Measurements from ENCODE around the gene RPSA.
"Not testable (repeated sequence)": the region's sequence is repeated elsewhere in the genome, so short reads cannot be mapped to it uniquely, and the experiment has no call there.

The RPSA gene

GRCh38 chr3:39443530-39443929, 37.0 kb downstream of the RPSA start:
- Histone ChIP-seq H3K9ac (ENCODE audit: low read depth, low read length) (no peak overlapping the region), H3K4me3 (ENCODE audit: low read length) (no peak overlapping the region), H3K27ac (ENCODE audit: low read depth, low read length) (no peak overlapping the region), H3K9me3 (ENCODE audit: insufficient read depth, low read depth, low read length) (no peaks in the 10 kb centered on the region), H3K36me3 (ENCODE audit: insufficient read depth, low read length) (no peaks in the 10 kb centered on the region), H3K27me3 (ENCODE audit: insufficient read depth, low read length) (no peaks in the 10 kb centered on the region), H3K4me1 (ENCODE audit: insufficient read depth, low read length) (no peaks in the 10 kb centered on the region; the same call in 1 of the 2 replicates)
- WGBS = 82% methylated on average over 4 of the region's 4 CpGs

GRCh38 chr3:39445927-39446326, 39.4 kb downstream of the RPSA start:
- Histone ChIP-seq H3K4me1 (ENCODE audit: insufficient read depth, low read length) (no peaks in the 10 kb centered on the region; the same call in 1 of the 2 replicates), H3K9ac (ENCODE audit: low read depth, low read length) (no peak overlapping the region), H3K9me3 (ENCODE audit: insufficient read depth, low read depth, low read length) (no peaks in the 10 kb centered on the region), H3K36me3 (ENCODE audit: insufficient read depth, low read length) (no peaks in the 10 kb centered on the region), H3K27me3 (ENCODE audit: insufficient read depth, low read length) (no peaks in the 10 kb centered on the region), H3K4me3 (ENCODE audit: low read length) (no peak overlapping the region), H3K27ac (ENCODE audit: low read depth, low read length) (no peak overlapping the region)
- WGBS = 89% methylated on average over 2 of the region's 2 CpGs

- Histone ChIP-seq H3K9ac (ENCODE audit: low read depth, low read length) (no peak overlapping the region), H3K27ac (ENCODE audit: low read depth, low read length) (no peak overlapping the region), H3K9me3 (ENCODE audit: insufficient read depth, low read depth, low read length) (no peaks in the 10 kb centered on the region), H3K27me3 (ENCODE audit: insufficient read depth, low read length) (no peaks in the 10 kb centered on the region), H3K4me1 (ENCODE audit: insufficient read depth, low read length) (no peaks in the 10 kb centered on the region; the same call in 1 of the 2 replicates), H3K36me3 (ENCODE audit: insufficient read depth, low read length) (no peaks in the 10 kb centered on the region), H3K4me3 (ENCODE audit: low read length) (no peak overlapping the region)
- WGBS = 94% methylated on average over 2 of the region's 2 CpGs
Observed at GRCh38 chr3:39446444-39446843, 39.9 kb downstream of the RPSA start.

DNA sequence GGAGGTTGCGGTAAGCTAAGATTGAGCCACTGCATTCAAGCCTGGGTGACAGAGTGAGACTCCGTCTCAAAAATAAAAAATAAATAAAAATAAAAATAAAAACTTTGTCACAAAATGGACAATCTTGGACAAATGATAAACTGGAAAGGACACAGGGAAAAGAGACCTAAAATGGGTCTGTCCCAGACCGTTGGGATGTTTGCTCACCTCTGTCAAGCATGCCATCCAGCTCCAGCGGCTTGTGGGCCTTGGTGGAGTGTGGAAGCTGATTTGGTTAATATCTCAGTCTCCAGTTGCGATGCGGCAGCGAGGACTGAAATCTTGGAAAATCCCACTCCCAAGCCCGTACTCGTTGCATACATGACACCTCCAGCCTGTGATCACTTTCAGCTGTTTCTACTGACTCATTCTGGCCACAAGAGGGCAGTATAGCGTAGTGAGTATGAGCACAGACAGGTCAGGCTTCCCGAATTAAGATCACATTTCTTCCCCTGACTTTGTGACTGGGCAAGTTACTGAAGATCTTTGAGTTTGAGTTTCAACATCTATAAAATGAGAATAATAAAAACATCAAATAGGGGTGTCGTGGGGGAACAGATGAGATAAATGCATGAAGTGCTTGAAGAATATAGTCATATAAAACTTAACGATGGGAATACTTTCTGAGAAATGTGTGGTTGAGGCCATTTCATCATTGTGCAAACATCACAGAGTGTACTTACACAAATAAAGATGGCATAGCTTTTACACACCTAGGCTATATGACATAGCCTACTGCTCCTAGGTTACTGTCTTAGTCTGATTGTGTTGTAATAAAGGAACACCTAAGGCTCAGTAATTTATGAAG, 41.3 kb downstream of the RPSA start:
- Histone ChIP-seq H3K36me3 (ENCODE audit: insufficient read depth, low read length) (no peaks in the 10 kb centered on the region), H3K9me3 (ENCODE audit: insufficient read depth, low read depth, low read length) (no peaks in the 10 kb centered on the region), H3K9ac (ENCODE audit: low read depth, low read length) (no peak overlapping the region), H3K27me3 (ENCODE audit: insufficient read depth, low read length) (no peaks in the 10 kb centered on the region), H3K27ac (ENCODE audit: low read depth, low read length) (no peak overlapping the region), H3K4me1 (ENCODE audit: insufficient read depth, low read length) (no peaks in the 10 kb centered on the region; the same call in 1 of the 2 replicates), H3K4me3 (ENCODE audit: low read length) (no peak overlapping the region)
- WGBS = 35% methylated on average over 12 of the region's 13 CpGs

DNA sequence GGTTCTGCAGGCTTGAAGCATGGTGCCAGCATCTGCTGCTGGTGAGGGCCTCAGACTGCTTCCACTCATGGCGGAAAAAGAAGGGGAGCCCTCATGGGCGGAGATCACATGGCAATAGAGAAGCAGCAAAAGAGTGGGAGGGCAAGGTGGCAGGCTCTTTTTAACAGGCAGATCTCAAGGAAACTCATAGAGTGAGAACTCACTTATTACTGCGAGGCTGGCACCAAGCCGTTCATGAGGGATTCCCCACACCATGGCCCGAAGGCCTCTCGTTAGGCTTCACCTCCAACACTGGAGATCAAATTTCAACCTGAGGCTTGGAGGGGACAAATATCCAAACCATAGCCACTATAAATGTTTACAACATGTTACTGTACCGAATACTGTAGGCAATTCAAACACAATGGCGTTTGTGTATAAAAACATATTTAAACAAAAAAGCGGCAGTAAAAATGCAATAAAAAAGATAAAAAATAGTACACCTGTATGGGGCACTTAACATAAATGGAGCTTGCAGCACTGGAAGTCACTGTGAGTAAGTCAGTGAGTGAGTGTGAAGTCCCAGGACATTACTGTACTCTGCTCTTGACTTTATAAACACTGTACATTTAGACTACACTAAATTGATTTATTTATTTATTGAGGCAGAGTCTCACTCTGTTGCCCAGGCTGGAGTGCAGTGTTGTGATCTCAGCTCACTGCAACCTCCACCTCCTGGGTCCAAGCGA, 42.1 kb downstream of the RPSA start:
- Histone ChIP-seq H3K4me1 (ENCODE audit: insufficient read depth, low read length) (no peaks in the 10 kb centered on the region), H3K9me3 (ENCODE audit: insufficient read depth, low read depth, low read length) (no peaks in the 10 kb centered on the region), H3K4me3 (ENCODE audit: low read length) (no peak overlapping the region), H3K27ac (ENCODE audit: low read depth, low read length) (no peak overlapping the region), H3K36me3 (ENCODE audit: insufficient read depth, low read length) (no peaks in the 10 kb centered on the region), H3K27me3 (ENCODE audit: insufficient read depth, low read length) (no peaks in the 10 kb centered on the region), H3K9ac (ENCODE audit: low read depth, low read length) (no peak overlapping the region)
- 86% methylated on average over 10 of the region's 10 CpGs for WGBS

DNA sequence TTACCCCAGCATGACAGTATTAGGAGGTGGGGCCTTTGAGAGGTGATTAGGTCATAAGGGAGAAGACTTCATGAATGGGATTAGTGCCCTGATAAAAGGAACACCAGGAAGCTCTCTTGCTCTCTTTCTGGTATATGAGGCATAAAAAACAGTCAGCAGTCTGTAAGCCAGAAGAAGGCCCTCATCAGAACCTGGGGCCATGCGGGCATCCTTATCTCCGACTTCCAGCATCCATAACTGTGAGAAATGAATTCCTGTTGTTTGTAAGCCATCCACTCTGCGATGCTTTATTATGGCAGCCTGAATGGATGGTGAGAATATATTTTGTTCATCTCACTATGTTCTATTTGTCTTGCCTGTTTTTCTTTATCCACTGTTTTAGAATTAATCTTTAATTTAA, 43.3 kb downstream of the RPSA start:
- no peak overlapping the region for H3K27ac ChIP-seq (ENCODE audit: low read depth, low read length)
- no peaks in the 10 kb centered on the region for H3K36me3 ChIP-seq (ENCODE audit: insufficient read depth, low read length)
- H3K4me1 ChIP-seq (ENCODE audit: insufficient read depth, low read length) = no peaks in the 10 kb centered on the region
- H3K4me3 ChIP-seq (ENCODE audit: low read length) = no peak overlapping the region
- no peaks in the 10 kb centered on the region for H3K27me3 ChIP-seq (ENCODE audit: insufficient read depth, low read length)
- no peaks in the 10 kb centered on the region for H3K9me3 ChIP-seq (ENCODE audit: insufficient read depth, low read depth, low read length)
- H3K9ac ChIP-seq (ENCODE audit: low read depth, low read length) = no peak overlapping the region
- 100% methylated on average over 3 of the region's 3 CpGs for WGBS

- no peak overlapping the region for H3K27ac ChIP-seq (ENCODE audit: low read depth, low read length)
- no peaks in the 10 kb centered on the region for H3K4me1 ChIP-seq (ENCODE audit: insufficient read depth, low read length)
- H3K9me3 ChIP-seq (ENCODE audit: insufficient read depth, low read depth, low read length) = no peaks in the 10 kb centered on the region
- H3K36me3 ChIP-seq (ENCODE audit: insufficient read depth, low read length) = no peaks in the 10 kb centered on the region
- H3K9ac ChIP-seq (ENCODE audit: low read depth, low read length) = no peak overlapping the region
- WGBS = 90% methylated on average over 1 of the region's 1 CpG
- no peak overlapping the region for H3K4me3 ChIP-seq (ENCODE audit: low read length)
- H3K27me3 ChIP-seq (ENCODE audit: insufficient read depth, low read length) = no peaks in the 10 kb centered on the region
Observed at GRCh38 chr3:39453134-39453533, 46.6 kb downstream of the RPSA start.

DNA sequence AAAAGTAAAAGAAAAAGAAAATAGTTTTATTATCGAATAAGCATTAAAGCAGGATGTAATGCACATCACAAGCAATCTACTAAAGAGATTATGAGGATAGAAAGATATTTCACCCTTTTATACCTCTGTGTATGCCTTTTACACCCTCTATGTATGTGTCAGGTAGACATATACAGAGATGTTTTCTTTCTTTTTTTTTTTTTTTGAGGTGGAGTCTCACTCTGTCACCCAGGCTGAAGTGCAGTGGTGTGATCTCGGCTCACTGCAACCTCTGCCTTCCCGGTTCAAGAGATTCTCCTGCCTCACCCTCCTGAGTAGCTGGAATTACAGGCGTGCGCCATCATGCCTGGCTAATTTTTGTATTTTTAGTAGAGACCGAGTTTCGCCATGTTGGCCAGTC, 47.4 kb downstream of the RPSA start:
- not testable (repeated sequence) for H3K36me3 ChIP-seq (ENCODE audit: insufficient read depth, low read length); H3K27me3 ChIP-seq (ENCODE audit: insufficient read depth, low read length); H3K4me1 ChIP-seq (ENCODE audit: insufficient read depth, low read length); H3K4me3 ChIP-seq (ENCODE audit: low read length); H3K27ac ChIP-seq (ENCODE audit: low read depth, low read length); H3K9ac ChIP-seq (ENCODE audit: low read depth, low read length); H3K9me3 ChIP-seq (ENCODE audit: insufficient read depth, low read depth, low read length)
- WGBS = 94% methylated on average over 6 of the region's 7 CpGs

DNA sequence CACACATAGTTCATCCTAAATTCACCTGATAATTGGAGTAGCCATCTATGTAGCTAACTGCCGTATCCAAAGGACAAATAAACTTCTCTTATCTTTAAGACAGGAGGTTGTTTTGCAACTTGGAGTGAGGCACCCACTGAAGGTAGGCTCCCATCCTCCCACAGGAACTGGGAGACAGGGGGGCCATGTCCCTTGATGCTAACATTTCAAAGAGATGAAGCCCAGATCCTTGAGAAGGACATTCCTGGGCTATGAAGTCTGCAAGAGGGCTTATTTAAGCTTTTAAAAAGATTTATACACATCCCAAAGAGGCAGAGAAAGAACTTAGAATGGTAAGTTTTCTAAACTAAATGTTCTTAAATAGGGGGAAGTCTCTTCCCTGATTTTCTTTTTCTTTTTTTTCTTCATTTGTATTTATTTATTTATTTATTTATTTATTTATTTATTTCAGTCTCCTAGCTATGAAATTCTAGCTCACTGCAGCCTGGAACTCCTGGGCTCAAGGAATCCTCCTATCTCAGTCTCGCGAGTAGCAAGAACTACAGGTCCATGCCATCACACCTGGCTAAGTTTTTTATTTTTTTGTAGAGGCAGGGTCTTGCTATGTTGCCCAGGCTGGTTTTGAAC, 48.2 kb downstream of the RPSA start:
- Histone ChIP-seq H3K4me1 (ENCODE audit: insufficient read depth, low read length) (no peaks in the 10 kb centered on the region), H3K9me3 (ENCODE audit: insufficient read depth, low read depth, low read length) (no peaks in the 10 kb centered on the region)
- WGBS = 100% methylated on average over 2 of the region's 3 CpGs

GRCh38 chr3:39456159-39456558, 49.6 kb downstream of the RPSA start:
- WGBS = 95% methylated on average over 20 of the region's 20 CpGs
- Histone ChIP-seq H3K4me3 (ENCODE audit: low read length) (no peak overlapping the region), H3K36me3 (ENCODE audit: insufficient read depth, low read length) (no peaks in the 10 kb centered on the region), H3K4me1 (ENCODE audit: insufficient read depth, low read length) (0 out of 2 replicates have a peak, but pooled peaks cover 4% of the 10 kb centered on the region), H3K27me3 (ENCODE audit: insufficient read depth, low read length) (no peaks in the 10 kb centered on the region), H3K27ac (ENCODE audit: low read depth, low read length) (no peak overlapping the region), H3K9ac (ENCODE audit: low read depth, low read length) (no peak overlapping the region), H3K9me3 (ENCODE audit: insufficient read depth, low read depth, low read length) (no peaks in the 10 kb centered on the region)

More for the DNA sequence above, 48.2 kb downstream of the RPSA start:
- Histone ChIP-seq H3K27me3 (ENCODE audit: insufficient read depth, low read length) (no peaks in the 10 kb centered on the region), H3K9ac (ENCODE audit: low read depth, low read length) (no peak overlapping the region), H3K27ac (ENCODE audit: low read depth, low read length) (no peak overlapping the region), H3K36me3 (ENCODE audit: insufficient read depth, low read length) (no peaks in the 10 kb centered on the region), H3K4me3 (ENCODE audit: low read length) (no peak overlapping the region)

- Histone ChIP-seq H3K9ac (ENCODE audit: low read depth, low read length) (no peak overlapping the region), H3K27ac (ENCODE audit: low read depth, low read length) (no peak overlapping the region), H3K36me3 (ENCODE audit: insufficient read depth, low read length) (no peaks in the 10 kb centered on the region), H3K9me3 (ENCODE audit: insufficient read depth, low read depth, low read length) (no peaks in the 10 kb centered on the region), H3K27me3 (ENCODE audit: insufficient read depth, low read length) (no peaks in the 10 kb centered on the region), H3K4me1 (ENCODE audit: insufficient read depth, low read length) (0 out of 2 replicates have a peak, but pooled peaks cover 4% of the 10 kb centered on the region), H3K4me3 (ENCODE audit: low read length) (no peak overlapping the region)
- WGBS = 92% methylated on average over 9 of the region's 9 CpGs
Observed at GRCh38 chr3:39457361-39457760, 50.8 kb downstream of the RPSA start.

Measured in HUES64 (cell line).